HuH-7 (cell line): ENCODE results near the gene CD14.
"Not testable (repeated sequence)": the region's sequence is repeated elsewhere in the genome, so short reads cannot be mapped to it uniquely, and the experiment has no call there.

Source experiments
- DNase-seq: peaks from one replicate; pipeline ENCODE4 v3.0.0; 2011; ENCODE audit warnings: low spot score

CD14 gene

GRCh38 chr5:140633021-140633471 is at the start of gene CD14:
Gene CD14, minus strand, starts transcription at chr5:140633175. Its CDS starts 104 bp downstream, at chr5:140633071.
- DNase-seq, result peak; percentile 59

- DNase-seq, result no peak
Observed at GRCh38 chr5:140678993-140679392, 46.0 kb upstream of the CD14 start.

GRCh38 chr5:140677947-140678346 is 45.0 kb upstream of the CD14 start:
- DNase-seq, result no peak

DNA sequence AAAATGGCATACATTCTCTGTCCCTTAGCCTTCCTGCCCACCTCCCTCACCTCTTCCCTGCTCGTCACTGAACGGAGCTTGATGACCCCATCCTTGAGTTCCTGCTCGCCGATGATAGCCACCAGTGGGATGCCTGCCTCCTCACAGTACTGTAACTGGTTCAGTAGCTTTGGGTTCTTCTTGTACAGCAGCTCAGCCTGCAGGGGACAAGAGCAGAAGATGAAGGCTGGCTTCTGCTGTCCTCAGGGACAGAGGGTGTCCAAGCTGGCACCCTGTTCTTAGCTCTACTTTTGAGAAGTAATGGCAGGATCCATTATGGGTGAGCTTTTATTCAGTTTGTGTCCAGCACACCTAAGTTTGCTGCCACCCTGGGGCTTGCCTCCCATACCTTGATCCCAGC is 41.7 kb upstream of the CD14 start:
- no peak for DNase-seq

GRCh38 chr5:140674211-140674610 is 41.2 kb upstream of the CD14 start:
- DNase-seq, result no peak

DNA sequence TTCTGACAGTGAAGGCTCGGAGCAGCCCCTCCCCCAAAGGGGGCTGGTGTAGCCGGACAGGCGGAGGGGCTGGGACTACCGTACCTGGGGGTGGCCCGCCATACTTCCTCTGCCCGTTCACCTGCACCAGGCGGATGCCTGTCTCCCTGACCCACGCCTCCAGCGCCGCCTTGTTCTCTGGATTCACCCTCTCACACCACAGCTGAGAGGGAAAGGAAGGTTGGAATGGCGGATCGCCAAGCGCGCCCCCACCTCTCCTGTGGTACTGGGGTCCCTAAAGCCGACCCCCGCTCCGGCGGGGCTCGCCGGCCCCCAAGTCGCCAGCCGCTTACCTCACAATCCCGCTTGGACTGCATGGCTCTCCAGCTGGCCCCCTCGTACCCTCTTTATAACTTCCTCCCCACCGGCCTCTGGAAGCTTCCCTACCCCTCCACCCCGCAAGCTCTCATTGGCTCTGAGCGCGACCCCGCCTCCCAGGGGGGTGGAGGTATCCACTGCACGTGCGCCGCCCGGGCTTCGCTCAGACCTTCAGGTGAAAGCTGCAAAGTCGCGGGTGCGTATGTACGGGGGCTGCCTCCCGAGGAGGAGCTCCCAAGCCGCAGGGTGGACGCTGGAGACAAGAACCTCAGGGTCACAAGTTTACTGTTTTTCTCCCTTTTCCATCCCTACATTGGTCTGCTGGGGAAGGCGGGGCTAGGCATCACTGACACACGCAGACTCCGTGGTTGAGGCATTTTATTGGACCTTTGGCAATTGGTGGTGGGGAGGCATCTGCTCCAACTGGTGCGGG is 40.4 kb upstream of the CD14 start, which contains the start of gene DND1:
TSS of gene DND1 (minus strand) at position 390 of the 790 bp plus-strand sequence. CDS start at position 356, 34 bp downstream.
- DNase-seq, result no peak

DNA sequence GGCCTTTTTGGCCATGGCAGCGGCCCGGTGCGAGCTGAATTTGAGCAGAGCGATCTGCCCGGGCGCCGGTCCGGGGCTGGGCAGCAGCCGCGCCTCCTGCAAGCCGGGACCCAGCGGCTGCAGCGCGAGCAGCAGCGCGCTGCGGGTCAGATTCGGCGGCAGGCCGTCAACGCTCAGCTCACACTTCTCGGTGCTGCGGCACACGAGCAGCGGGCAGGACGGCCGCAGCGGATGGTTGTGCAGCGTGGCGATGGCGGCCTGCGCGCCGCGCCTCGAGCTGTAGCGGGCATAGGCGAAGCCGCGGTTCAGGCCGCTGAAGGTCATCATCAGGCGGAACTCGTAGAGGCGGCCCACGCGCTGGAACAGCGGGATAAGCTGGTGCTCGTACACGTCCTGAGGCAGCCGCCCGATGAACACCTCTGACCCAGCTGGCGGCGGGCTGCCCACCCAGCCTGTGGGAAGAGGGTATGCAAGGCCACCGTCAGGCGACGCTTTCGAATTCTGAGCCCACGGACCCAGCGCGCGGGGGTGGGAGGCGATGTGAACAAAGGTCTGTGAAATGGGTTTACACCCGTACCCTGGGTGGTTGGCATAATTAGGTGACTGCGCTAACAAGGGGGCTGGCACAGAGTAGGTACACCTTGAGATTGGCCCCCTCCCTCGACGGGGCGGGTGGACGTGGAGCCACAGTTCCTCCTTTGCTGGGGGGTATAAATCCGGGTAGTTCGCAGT is 39.6 kb upstream of the CD14 start:
- no peak for DNase-seq

DNA sequence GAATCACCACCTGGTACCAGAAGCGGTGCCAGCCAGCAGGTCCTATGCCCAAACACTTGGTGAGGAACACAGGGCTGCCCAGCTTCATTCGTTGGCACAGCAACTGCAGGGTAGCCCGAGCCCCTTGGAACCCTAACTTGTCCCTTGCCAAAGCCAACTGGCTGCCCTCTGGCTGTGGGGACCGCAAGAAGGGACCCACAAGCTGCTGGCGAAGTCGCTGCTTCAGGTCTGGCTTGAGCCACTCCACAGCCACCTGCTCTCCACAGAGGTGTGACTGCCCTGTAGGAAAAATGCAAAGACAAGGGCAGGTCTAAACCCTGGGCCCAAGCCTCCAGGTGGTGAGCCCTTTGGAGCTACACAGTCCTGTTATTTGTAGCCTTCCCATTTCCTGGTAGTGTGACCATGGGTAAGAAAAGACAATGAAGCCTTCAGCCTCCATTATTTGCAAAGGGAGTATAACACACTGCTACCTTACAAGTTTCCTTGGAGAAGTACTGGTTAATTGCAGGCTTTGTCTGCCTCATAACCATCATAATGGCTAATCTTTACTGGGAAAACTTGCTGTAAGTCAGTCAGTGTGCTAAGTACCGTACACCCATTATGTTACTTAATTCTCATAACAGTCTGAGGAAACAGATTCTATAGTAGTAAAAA is 38.6 kb upstream of the CD14 start:
- DNase-seq, result no peak

DNA sequence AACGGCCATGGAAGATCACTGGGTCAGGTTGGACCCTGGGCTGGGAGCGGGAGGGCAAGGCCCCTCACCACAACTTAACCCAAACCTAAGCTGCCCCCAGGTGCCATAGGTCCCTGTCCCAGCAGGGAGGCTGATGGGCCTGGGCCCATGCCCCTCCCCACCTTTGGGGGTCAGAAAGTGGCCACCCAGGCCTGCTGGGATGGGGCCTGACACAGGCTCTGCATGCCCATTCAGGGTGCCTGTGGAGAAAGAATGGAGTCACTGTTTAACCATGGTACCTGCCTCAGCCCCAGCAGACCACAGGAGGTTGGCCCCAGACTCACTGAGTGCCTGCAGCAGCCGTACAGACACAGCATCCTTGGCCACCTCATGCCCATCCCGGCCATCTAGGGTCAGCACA is 38.1 kb upstream of the CD14 start:
- not testable (repeated sequence) for DNase-seq

DNA sequence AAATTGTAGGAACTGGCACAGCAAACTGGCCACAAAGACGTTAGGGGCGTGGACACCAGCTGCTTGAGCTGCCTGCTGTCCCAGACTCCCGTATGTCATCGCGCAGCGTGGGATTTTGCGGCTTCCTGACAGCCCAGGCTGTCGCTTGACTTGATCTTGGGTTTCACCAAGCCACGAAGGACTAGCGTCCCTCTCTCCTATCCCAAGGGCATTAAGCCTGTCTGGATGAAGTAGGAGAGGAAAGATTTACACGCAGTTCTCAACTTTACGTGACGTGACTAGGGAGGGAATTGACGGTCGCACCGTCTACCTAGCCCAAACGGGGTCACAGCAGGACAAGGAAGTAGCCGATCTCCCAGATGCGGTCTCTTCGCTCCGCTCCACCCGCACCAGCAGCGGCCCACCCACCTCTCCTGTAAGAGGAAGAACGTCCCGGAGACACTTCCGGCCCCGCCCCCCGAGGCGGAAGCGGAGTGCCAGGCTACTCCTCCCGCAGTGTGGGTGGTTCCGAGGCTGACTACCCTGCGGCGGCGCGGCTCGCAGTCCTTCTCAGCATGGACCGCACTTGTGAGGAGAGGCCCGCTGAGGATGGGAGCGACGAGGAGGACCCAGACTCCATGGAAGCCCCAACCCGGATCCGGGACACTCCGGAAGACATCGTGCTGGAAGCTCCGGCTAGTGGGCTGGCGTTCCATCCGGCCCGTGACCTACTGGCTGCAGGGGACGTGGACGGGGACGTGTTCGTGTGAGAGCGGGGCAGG is 31.6 kb upstream of the CD14 start, which contains the start of gene WDR55:
TSS of gene WDR55 (plus strand) at position 546 of the 761 bp plus-strand sequence. CDS start at position 555, 9 bp downstream.
- peak; percentile 93 for DNase-seq

- no peak for DNase-seq
Observed at GRCh38 chr5:140664030-140664358, 31.0 kb upstream of the CD14 start.

GRCh38 chr5:140660371-140660770 is 27.4 kb upstream of the CD14 start:
- DNase-seq, result not testable (repeated sequence)

DNA sequence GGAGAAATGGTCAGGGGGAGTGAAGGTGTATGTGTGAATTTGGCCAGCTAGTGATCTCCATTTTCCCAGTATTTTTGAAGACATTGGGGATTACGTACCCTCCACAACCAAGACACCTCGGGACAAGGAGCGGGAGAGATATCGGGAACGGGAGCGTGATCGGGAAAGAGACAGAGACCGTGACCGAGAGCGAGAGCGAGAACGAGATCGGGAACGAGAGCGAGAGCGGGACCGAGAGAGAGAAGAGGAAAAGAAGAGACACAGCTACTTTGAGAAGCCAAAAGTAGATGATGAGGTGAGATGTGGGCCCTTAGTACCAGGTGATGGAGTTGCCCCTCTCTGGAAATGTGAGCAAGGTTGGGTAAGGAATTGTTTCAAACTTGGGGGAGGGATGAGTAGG is 25.9 kb upstream of the CD14 start:
- no peak for DNase-seq

DNA sequence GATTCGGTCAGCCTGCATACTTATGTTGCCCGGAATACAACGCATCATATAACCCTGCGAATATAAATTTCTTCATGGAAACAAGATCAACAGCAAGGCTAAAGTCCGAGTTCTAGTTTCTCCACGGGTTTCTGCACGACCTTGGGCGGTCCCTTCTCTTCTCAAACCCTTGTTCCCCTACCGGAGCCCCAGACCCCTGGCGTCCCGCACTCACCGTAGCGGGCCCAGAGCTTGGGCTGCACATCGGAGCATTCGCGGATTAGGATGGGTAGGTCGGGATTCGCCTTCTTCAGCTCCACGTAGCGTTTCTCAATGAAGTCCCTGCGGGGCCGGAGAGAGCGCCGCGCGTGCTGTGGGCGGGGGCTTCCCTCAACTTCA is 14.1 kb upstream of the CD14 start:
- DNase-seq, result no peak

GRCh38 chr5:140642718-140643117 is 9.7 kb upstream of the CD14 start:
- no peak for DNase-seq

DNA sequence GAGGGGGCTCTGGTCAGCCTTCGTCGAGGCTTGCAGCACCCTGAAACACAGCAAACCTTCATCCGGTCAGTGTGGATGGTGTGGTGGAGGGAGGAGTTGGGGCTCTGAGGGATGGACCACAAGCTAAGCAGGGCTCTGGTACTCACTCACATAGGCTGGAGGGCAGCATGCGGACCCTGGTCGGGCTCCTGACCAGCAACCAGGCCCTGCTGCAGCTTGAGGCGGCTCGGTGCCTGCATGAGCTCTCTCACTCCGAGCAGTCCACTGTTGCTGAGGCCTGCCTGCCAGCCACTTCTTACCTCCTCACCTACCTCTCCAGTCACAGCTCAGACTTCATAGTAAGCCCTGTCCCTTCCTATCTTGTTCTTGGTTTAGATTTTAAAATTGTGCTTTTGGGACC is 8.7 kb upstream of the CD14 start:
- no peak for DNase-seq

DNA sequence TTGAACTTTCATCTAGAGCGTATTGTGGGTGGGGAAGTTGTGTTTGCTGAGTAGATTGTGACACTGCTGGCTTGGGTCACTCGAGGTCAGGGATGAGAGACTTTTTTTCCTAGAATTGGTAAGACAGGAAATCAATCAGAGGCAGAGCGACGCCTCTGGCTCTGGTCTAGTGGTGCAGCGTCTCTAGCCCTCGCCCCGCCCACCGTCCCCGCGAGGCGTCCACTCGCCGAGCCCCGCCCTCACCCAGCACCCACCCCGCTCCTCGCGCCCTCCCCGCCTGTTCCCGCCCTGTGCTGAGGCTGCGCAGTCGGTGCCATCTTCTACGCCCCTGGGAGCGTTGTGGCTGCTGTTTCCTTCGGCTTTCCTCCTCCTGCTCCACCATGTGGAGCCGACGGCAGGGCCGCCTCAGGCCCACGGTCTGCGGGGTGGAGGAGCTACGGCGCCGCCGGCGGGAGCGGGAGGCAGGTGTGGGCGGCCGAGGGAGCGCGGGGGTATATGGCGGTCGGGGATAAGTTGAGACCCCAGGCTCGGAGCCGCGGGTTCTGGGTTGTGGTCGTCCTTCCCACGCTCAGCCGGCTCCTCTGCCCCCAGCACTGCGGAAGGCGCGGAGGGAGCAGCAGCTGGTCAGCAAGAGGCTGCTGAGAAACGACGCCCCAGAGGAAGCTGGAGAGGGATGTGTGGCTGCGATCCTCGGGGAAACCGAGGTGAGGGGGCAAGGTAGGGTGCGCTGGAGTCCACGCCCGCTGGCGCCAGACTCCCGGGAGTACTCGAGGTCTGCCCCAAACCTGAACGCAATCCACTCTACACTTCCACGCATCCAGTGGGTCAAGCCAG is 6.4 kb upstream of the CD14 start, which contains the start of gene TMCO6:
TSS of gene TMCO6 (plus strand) at position 304 of the 834 bp plus-strand sequence. CDS start at position 381, 77 bp downstream.
- DNase-seq, result peak; percentile 92

DNA sequence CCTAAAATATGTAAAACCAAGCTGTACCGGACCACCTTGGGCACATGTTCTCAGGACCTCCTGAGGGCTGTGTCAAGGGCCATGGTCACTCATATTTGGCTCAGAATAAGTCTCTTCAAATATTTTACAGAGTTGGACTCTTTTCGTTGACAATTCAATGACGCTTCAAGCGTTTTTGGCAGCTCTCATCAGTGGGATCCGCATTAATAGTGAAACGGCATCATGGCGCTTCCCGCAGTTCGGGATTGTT is 5.8 kb upstream of the CD14 start:
- not testable (repeated sequence) for DNase-seq

GRCh38 chr5:140637371-140638100 is 4.6 kb upstream of the CD14 start:
- no peak for DNase-seq
